ENCODE results near the gene SESTD1.

The SESTD1 gene

GRCh38 chr2:179240481-179241451 lies 23.9 kb downstream of the SESTD1 start:
- TF ChIP-seq, protein P1, sequence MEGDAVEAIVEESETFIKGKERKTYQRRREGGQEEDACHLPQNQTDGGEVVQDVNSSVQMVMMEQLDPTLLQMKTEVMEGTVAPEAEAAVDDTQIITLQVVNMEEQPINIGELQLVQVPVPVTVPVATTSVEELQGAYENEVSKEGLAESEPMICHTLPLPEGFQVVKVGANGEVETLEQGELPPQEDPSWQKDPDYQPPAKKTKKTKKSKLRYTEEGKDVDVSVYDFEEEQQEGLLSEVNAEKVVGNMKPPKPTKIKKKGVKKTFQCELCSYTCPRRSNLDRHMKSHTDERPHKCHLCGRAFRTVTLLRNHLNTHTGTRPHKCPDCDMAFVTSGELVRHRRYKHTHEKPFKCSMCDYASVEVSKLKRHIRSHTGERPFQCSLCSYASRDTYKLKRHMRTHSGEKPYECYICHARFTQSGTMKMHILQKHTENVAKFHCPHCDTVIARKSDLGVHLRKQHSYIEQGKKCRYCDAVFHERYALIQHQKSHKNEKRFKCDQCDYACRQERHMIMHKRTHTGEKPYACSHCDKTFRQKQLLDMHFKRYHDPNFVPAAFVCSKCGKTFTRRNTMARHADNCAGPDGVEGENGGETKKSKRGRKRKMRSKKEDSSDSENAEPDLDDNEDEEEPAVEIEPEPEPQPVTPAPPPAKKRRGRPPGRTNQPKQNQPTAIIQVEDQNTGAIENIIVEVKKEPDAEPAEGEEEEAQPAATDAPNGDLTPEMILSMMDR (IDR thresholded peaks at IDR 0.05): no peak

DNA sequence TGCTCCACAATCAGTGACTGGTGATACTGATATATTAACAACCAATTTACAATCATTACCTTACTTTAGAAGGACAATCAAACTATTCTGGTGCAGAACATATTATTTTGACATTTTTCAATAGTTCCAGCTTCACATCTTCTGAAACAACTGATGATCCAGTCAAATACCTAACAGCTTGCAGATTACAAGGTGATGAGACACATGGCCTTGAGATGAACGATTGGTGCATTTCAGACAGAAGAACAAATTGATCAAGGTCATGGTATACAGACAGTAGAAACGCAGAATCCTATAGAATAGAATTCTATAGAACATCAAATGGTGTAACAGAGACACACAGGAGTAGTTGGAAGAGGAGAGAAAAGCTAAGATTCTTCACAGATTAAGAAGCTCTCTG lies 24.8 kb downstream of the SESTD1 start:
- TF ChIP-seq, protein P1 (IDR thresholded peaks at IDR 0.05): no peak

- TF ChIP-seq, protein P1 (IDR thresholded peaks at IDR 0.05): no peak
Measured at GRCh38 chr2:179239195-179239594, 25.4 kb downstream of the SESTD1 start.

DNA sequence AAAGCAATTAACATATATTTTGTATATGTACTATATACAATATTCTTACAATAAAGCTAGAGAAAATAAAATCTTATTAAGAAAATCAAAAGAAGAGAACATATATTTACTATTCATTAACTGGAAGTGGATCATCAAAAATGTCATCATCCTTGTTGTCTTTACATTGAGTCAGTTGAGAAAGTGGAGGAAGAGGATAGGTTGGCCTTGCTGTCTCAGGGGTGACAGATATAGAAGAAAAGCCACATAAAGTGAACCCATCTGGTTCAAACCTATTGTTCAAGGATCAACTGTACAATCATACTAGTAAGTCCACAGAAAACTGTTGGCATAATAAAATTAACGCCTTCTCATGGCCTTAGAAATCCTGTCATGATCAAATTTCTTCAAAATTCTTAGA lies 26.6 kb downstream of the SESTD1 start:
- TF ChIP-seq, protein P1 (IDR thresholded peaks at IDR 0.05): no peak

- TF ChIP-seq, protein P1 (IDR thresholded peaks at IDR 0.05): no peak
Measured at GRCh38 chr2:179237209-179237946, 27.3 kb downstream of the SESTD1 start.

DNA sequence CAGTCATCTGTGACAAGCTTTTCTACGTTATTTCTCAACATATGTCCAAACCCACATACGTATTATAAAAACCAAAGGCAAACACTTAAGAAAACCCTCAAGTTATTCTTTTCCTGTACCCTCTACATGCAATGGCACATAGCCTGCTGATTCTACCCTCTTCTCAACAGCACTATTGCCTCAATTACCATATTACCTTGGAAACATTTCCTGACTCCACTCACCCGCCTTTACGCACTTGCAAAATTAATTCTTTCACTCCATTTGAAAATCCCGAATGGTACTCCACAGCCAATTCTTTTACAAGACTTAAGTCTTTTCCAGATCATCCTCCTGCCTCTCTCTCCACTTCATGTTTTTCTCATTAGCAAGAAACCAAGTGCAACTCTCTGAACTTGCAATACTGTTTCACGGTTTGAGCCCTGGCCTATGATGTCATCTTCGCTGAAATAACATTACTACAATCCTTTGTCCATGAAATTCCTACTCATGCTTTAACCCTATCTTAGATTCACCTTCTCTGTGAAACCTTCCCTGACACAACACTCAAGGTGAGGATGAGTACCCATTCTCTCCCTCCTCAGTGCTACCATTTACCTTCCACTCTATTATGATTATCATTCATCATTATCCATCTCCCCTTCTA lies 29.0 kb downstream of the SESTD1 start:
- TF ChIP-seq, protein P1 (IDR thresholded peaks at IDR 0.05): no peak

GRCh38 chr2:179234658-179235240 lies 29.9 kb downstream of the SESTD1 start:
- TF ChIP-seq, protein P1 (IDR thresholded peaks at IDR 0.05): no peak
